NT2/D1 (cell line): ENCODE data around the gene DIP2C.

Experiments used
- SUZ12 ChIP-seq: IDR thresholded peaks from 2 replicates; pipeline ENCODE4 v1.6.1; 2011; ENCODE audit not compliant: insufficient read length, insufficient read depth; ENCODE audit errors: extremely low read depth
- YY1 ChIP-seq: IDR thresholded peaks from 2 replicates; pipeline ENCODE4 v1.6.1; 2011; ENCODE audit not compliant: insufficient read length, insufficient read depth
- ZNF274 ChIP-seq: IDR thresholded peaks from 2 replicates; pipeline ENCODE4 v1.6.1; 2011; ENCODE audit warnings: mild to moderate bottlenecking, low read depth, low read length

DNA sequence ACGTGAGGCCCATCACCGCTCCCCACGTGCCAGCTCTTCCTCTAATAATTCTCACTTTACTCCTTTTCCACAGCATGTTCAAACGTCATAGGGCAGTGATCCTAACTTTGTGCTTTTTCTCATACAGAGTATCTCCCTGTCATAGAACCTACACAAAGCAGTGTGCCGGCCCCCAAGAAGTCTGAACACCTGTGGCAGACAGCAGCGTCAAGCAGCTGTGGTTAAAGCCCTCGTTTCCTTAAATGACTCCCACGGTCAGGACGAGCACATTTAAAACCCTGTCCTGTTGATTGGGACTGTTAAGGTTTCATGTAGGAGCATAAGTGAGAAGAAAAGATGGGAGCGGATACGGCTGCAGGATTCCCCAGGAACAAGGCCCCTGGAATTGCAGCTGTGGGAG, 267.2 kb downstream of the DIP2C start:
- TF ChIP-seq YY1 (no peak), SUZ12 (no peak), ZNF274 (no peak)
